Fibroblast of lung (primary cell): ENCODE measurements around the gene APBB1IP.
A peak's percentile ranks its signal among the peaks of the same experiment; 100 is the strongest.

Experiments used
- CTCF ChIP-seq, 2 donors: IDR thresholded peaks in 1 of 2; conservative IDR thresholded peaks in 1 of 2; 1 replicate in 1 of 2; 2 replicates in 1 of 2; pipeline ENCODE4 v1.5.1; 2011 to 2012; ENCODE audit warnings: low read length in 2 of 2, control low read depth in 1 of 2, inconsistent platforms in 1 of 2, low read depth in 1 of 2, mild to moderate bottlenecking in 1 of 2
- EZH2 ChIP-seq: IDR thresholded peaks from 2 replicates; pipeline ENCODE4 v1.5.1; 2012; ENCODE audit warnings: low read length, control low read depth, mild to moderate bottlenecking; ENCODE audit errors: missing control alignments

GRCh38 chr10:26567351-26567721 lies 129.2 kb downstream of the APBB1IP start:
- TF ChIP-seq CTCF (conservative IDR thresholded peaks at IDR 0.05 in 1 of 2, IDR thresholded peaks at IDR 0.05 in 1 of 2; ENCODE audit: low read depth in 1 of 2, low read length in 2 of 2) (no peak), EZH2 (peak; percentile 76)
